ENCODE data around the gene FAM184A.

- TF ChIP-seq ELF4 (IDR thresholded peaks at IDR 0.05) (no peak), FOXK2 (IDR thresholded peaks at IDR 0.05) (no peak), PKNOX1 (IDR thresholded peaks at IDR 0.05) (no peak), SP1 (IDR thresholded peaks at IDR 0.05) (no peak), TARDBP (IDR thresholded peaks at IDR 0.05) (no peak), BHLHE40 (IDR thresholded peaks at IDR 0.05; ENCODE audit: borderline replicate concordance) (no peak), LEF1 (IDR thresholded peaks at IDR 0.05; ENCODE audit: borderline replicate concordance) (no peak), NFRKB (IDR thresholded peaks at IDR 0.05) (no peak), SUZ12 (IDR thresholded peaks at IDR 0.05) (no peak), ARNT (IDR thresholded peaks at IDR 0.05) (no peak), HDGF (IDR thresholded peaks at IDR 0.05; ENCODE audit: borderline replicate concordance) (no peak), FOXA1 (IDR thresholded peaks at IDR 0.05) (no peak), FOXM1 (IDR thresholded peaks at IDR 0.05; ENCODE audit: borderline replicate concordance) (no peak)
These were observed 6.3 kb upstream of the FAM184A start for GRCh38 chr6:119084784-119085183.

All from HEK293T (cell line).